HepG2 (cell line): ENCODE results near the gene CPA5. TPM values are rescaled to one million over a fixed set of nuclear protein-coding genes. Genes with fewer than 3 reads are reported as not detected.

Source experiments
- ATAC-seq: fragments of 200-7000 bp; cut with Tn5 transposase; 3 replicates; pipeline ENCODE4 v1.9.1; 2020; ENCODE audit warnings: mild to moderate bottlenecking, moderate library complexity
- BruUV-seq: library from RNA; stranded (reverse); fragments of 400-500 nt; replicated peaks from 2 replicates; lab custom pipeline; 2021; lab: Mats Ljungman, UMichigan
- CTCF ChIA-PET: fragments of 300-600 bp; formaldehyde crosslinking; extraction: SDS; loops from one replicate; lab custom pipeline; 2021; ENCODE audit warnings: low total read pairs, inconsistent platforms, low intra/inter-chr PET ratio; lab: Yijun Ruan, JAX
- POLR2A ChIA-PET: fragments of 350-600 bp; sonication (Branson Sonifier 250); formaldehyde crosslinking; loops from one replicate; lab custom pipeline; 2020; ENCODE audit warnings: antibody characterized with exemption, inconsistent platforms; lab: Yijun Ruan, JAX
- DNase-seq: peaks from one replicate; pipeline ENCODE4 v3.0.0-alpha.2; 2015; ENCODE audit warnings: low spot score
- FAIRE-seq: peaks from 3 replicates; lab custom pipeline; 2011; peaks lifted over from hg19 to GRCh38; lab: Jason Lieb, UNC
- H2AFZ ChIP-seq: one replicate; pipeline ENCODE4 v1.6.1; 2011; ENCODE audit warnings: low read length, inconsistent platforms
- H3K27ac ChIP-seq: fragments of 300-600 bp; 3 replicates; pipeline ENCODE4 v1.8.0; 2011; ENCODE audit warnings: mixed run types, mild to moderate bottlenecking, mixed read lengths, low read length, inconsistent platforms; ENCODE audit not compliant: insufficient read depth; ENCODE audit errors: extremely low read length
- H3K27me3 ChIP-seq, 2 experiments: fragments of 200-600 bp in 1 of 2; 2 replicates in 1 of 2; 3 replicates in 1 of 2; pipeline versions ENCODE4 v1.6.0 to v1.8.0; 2011; ENCODE audit warnings: low read length in 2 of 2, mild to moderate bottlenecking in 2 of 2, moderate library complexity in 2 of 2, inconsistent platforms in 1 of 2; ENCODE audit not compliant: insufficient read depth in 2 of 2, control insufficient read depth in 1 of 2
- H3K36me3 ChIP-seq, 2 experiments: fragments of 200-600 bp in 1 of 2; replicated peaks in 1 of 2; 2 replicates in 1 of 2; 3 replicates in 1 of 2; pipeline versions ENCODE4 v1.5.1 to v1.8.0; 2011; ENCODE audit warnings: low read length in 2 of 2, inconsistent platforms in 1 of 2; ENCODE audit not compliant: insufficient read depth in 2 of 2, control insufficient read depth in 1 of 2
- H3K4me1 ChIP-seq: 2 replicates; pipeline ENCODE4 v1.5.1; 2012; ENCODE audit warnings: low read length, inconsistent platforms; ENCODE audit not compliant: insufficient read depth
- H3K4me2 ChIP-seq: 2 replicates; pipeline ENCODE4 v1.6.0; 2011; ENCODE audit warnings: low read depth, low read length, inconsistent platforms
- H3K4me3 ChIP-seq, 3 experiments: fragments of 200-600 bp in 1 of 3; sonication (generic), shearing (Covaris generic) in 1 of 3; replicated peaks in 1 of 3; 2 replicates each; pipeline ENCODE4 v1.5.1; 2011 to 2016; ENCODE audit warnings: low read length in 3 of 3, inconsistent platforms in 2 of 3, low read depth in 2 of 3, mild to moderate bottlenecking in 2 of 3, control low read depth in 1 of 3, mixed read lengths in 1 of 3; ENCODE audit not compliant: insufficient read depth in 1 of 3
- H3K79me2 ChIP-seq: one replicate; pipeline ENCODE4 v1.6.1; 2011; ENCODE audit warnings: low read length, inconsistent platforms; ENCODE audit not compliant: insufficient read depth
- H3K9ac ChIP-seq: 2 replicates; pipeline ENCODE4 v1.6.0; 2011; ENCODE audit warnings: mild to moderate bottlenecking, low read depth, low read length, inconsistent platforms; ENCODE audit not compliant: insufficient read depth
- H3K9me3 ChIP-seq: 2 replicates; pipeline ENCODE4 v1.5.1; 2012; ENCODE audit warnings: mild to moderate bottlenecking, low read length
- H4K20me1 ChIP-seq: 2 replicates; pipeline ENCODE4 v1.6.0; 2011; ENCODE audit warnings: inconsistent platforms, mild to moderate bottlenecking, low read length, moderate library complexity; ENCODE audit not compliant: insufficient read depth
- CAMTA2 ChIP-seq: sonication (generic); formaldehyde crosslinking; IDR thresholded peaks from 2 replicates; pipeline ENCODE4 v1.4.0; 2020; ENCODE audit warnings: mild to moderate bottlenecking, missing genetic modification reagents, borderline replicate concordance
- CHD4 ChIP-seq: fragments of 200-600 bp; sonication (generic); IDR thresholded peaks from 2 replicates; pipeline ENCODE4 v1.7.0; 2017; ENCODE audit warnings: mild to moderate bottlenecking, low read length, borderline replicate concordance
- NFIB ChIP-seq: sonication (generic); formaldehyde crosslinking; IDR thresholded peaks from 2 replicates; pipeline ENCODE4 v1.9.0; 2021; ENCODE audit warnings: missing genetic modification reagents, mild to moderate bottlenecking, borderline replicate concordance
- NONO ChIP-seq, 2 experiments: fragments of 450-650 bp in 1 of 2; sonication (generic) in 1 of 2; formaldehyde crosslinking in 1 of 2; IDR thresholded peaks in 1 of 2; conservative IDR thresholded peaks in 1 of 2; 2 replicates each; pipeline versions ENCODE4 v1.6.1 to v1.8.0; 2017 to 2022; ENCODE audit warnings: mild to moderate bottlenecking in 1 of 2, missing genetic modification reagents in 1 of 2, moderate library complexity in 1 of 2
- TARDBP ChIP-seq: sonication (generic); formaldehyde crosslinking; IDR thresholded peaks from 2 replicates; pipeline ENCODE4 v1.8.0; 2022; ENCODE audit warnings: mild to moderate bottlenecking, missing genetic modification reagents
- ZNF232 ChIP-seq: sonication (generic); formaldehyde crosslinking; IDR thresholded peaks from 2 replicates; pipeline ENCODE4 v1.4.0; 2020; ENCODE audit warnings: missing genetic modification reagents, borderline replicate concordance
- ZNF615 ChIP-seq: sonication (generic); formaldehyde crosslinking; IDR thresholded peaks from 2 replicates; pipeline ENCODE4 v1.5.0; 2020; ENCODE audit warnings: mild to moderate bottlenecking, missing genetic modification reagents, borderline replicate concordance
- ZNF713 ChIP-seq: sonication (generic); formaldehyde crosslinking; IDR thresholded peaks from 2 replicates; pipeline ENCODE4 v1.4.0; 2020; ENCODE audit warnings: mild to moderate bottlenecking, missing genetic modification reagents
- ZSCAN12 ChIP-seq: sonication (generic); formaldehyde crosslinking; IDR thresholded peaks from 2 replicates; pipeline ENCODE4 v1.9.0; 2021; ENCODE audit warnings: mild to moderate bottlenecking, missing genetic modification reagents
- WGBS: methylation state at CpG from one replicate; pipeline ENCODE4 v1.1.6; 2017; ENCODE audit warnings: low lambda C conversion rate; 5-methylcytosine and 5-hydroxymethylcytosine counted together
- in situ Hi-C: cut with HindIII; loops from 2 replicates; pipeline ENCODE4 v1.10.0; 2017; ENCODE audit warnings: low pct_unique_long_range_greater_than_20kb; ENCODE audit not compliant: extremely low pct_ligation_motif_present
- intact Hi-C: fragments of 100-400 bp; cut with micrococcal nuclease; formaldehyde crosslinking; loops from one replicate; pipeline ENCODE4 v1.10.0; 2022; ENCODE audit not compliant: unreplicated experiment
- polyA plus RNA-seq, 8 experiments: library from polyadenylated mRNA; depleted of rRNA in 3 of 8; stranded (reverse) in 7 of 8; unstranded in 1 of 8; fragments of >200 nt; fragmentation: Illumina TruSeq in 4 of 8; extraction: Trizol in 4 of 8; gene quantifications; 2 replicates each; pipeline versions ENCODE4 v1.2.1 to v1.2.3, GENCODE V29; 2011 to 2016; ENCODE audit warnings: low read depth in 4 of 8, missing spikeins in 1 of 8, mixed read lengths in 1 of 8; ENCODE audit not compliant: insufficient read depth in 1 of 8
- total RNA-seq, 5 experiments: library from RNA; depleted of rRNA; stranded (reverse); fragments of >200 nt; fragmentation: Illumina TruSeq; extraction: Trizol; gene quantifications; 2 replicates each; pipeline ENCODE4 v1.2.3, GENCODE V29; 2016; ENCODE audit warnings: low read depth in 1 of 5
- TF ChIP-seq, protein P1 (sequence below): sonication (generic); formaldehyde crosslinking; IDR thresholded peaks from 2 replicates; pipeline ENCODE4 v1.4.0; 2020; ENCODE audit warnings: mild to moderate bottlenecking, missing genetic modification reagents
- TF ChIP-seq, protein P2 (sequence below): sonication (generic); formaldehyde crosslinking; IDR thresholded peaks from 2 replicates; pipeline ENCODE4 v1.4.0; 2020; ENCODE audit warnings: missing genetic modification reagents
- TF ChIP-seq, protein P3 (sequence below): sonication (generic); formaldehyde crosslinking; IDR thresholded peaks from 2 replicates; pipeline ENCODE4 v1.4.0; 2020; ENCODE audit warnings: missing genetic modification reagents
- TF ChIP-seq, protein P4 (sequence below): fragments of 450-650 bp; IDR thresholded peaks from 2 replicates; pipeline ENCODE4 v1.6.1; 2017; ENCODE audit warnings: mild to moderate bottlenecking
- TF ChIP-seq, protein P5 (sequence below): sonication (generic); formaldehyde crosslinking; IDR thresholded peaks from 2 replicates; pipeline ENCODE4 v1.4.0; 2020; ENCODE audit warnings: missing genetic modification reagents

CPA5 gene
- total and polyA plus RNA-seq, 2 of the 13 experiments (the other 11 are each of a cell fraction or from before 2014, with no cell fraction given), result 0.48 TPM; not detected in 1

DNA sequence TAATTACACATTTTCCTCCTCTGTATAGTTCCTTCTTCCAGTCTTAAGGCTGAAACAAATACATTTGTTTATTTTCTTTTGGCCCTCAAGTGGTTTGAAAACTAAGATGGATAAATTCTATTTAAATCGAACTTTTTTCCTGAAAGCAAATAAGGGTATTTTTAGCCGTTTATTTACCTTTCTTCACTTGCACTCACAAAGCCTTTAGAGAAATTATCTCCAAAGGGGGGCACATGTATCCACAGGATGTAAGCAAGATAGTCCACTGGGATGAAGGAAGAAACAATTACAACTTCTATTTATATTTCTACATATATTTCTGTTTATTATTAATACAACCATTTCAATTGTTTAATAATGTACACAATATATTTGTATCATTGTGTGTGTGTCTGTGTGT, 41.5 kb upstream of the CPA5 start:
- Histone ChIP-seq H3K79me2 (no peaks in the 10 kb centered on the region), H3K4me3 (no peak overlapping the region), H3K9ac (no peak overlapping the region), H3K27ac (no peak overlapping the region), H3K4me1 (peaks cover 7% of the 10 kb centered on the region), H3K4me2 (no peak overlapping the region), H3K36me3 (no peaks in the 10 kb centered on the region), H3K27me3 (peaks cover 1 to 21% of the 10 kb centered on the region in 2 experiments; a peak in 2 of 5 replicates), H4K20me1 (no peaks in the 10 kb centered on the region), H3K9me3 (no peaks in the 10 kb centered on the region), H2AFZ (no peak overlapping the region)
- WGBS, result 3% methylated on average over 2 of the region's 2 CpGs
- FAIRE-seq, result no peak
- intact Hi-C loops (no loop called here), in situ Hi-C loops (no loop called here)
- no peak for ATAC-seq
- POLR2A ChIA-PET, result no interaction called here
- CTCF ChIA-PET, result no interaction called here
- BruUV-seq, result no TSS peak
- DNase-seq, result no peak
- TF ChIP-seq, protein P1, sequence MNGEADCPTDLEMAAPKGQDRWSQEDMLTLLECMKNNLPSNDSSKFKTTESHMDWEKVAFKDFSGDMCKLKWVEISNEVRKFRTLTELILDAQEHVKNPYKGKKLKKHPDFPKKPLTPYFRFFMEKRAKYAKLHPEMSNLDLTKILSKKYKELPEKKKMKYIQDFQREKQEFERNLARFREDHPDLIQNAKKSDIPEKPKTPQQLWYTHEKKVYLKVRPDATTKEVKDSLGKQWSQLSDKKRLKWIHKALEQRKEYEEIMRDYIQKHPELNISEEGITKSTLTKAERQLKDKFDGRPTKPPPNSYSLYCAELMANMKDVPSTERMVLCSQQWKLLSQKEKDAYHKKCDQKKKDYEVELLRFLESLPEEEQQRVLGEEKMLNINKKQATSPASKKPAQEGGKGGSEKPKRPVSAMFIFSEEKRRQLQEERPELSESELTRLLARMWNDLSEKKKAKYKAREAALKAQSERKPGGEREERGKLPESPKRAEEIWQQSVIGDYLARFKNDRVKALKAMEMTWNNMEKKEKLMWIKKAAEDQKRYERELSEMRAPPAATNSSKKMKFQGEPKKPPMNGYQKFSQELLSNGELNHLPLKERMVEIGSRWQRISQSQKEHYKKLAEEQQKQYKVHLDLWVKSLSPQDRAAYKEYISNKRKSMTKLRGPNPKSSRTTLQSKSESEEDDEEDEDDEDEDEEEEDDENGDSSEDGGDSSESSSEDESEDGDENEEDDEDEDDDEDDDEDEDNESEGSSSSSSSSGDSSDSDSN (CRISPR knock-in tag), result no peak
- TF ChIP-seq CHD4, result no peak
- TF ChIP-seq, protein P2, sequence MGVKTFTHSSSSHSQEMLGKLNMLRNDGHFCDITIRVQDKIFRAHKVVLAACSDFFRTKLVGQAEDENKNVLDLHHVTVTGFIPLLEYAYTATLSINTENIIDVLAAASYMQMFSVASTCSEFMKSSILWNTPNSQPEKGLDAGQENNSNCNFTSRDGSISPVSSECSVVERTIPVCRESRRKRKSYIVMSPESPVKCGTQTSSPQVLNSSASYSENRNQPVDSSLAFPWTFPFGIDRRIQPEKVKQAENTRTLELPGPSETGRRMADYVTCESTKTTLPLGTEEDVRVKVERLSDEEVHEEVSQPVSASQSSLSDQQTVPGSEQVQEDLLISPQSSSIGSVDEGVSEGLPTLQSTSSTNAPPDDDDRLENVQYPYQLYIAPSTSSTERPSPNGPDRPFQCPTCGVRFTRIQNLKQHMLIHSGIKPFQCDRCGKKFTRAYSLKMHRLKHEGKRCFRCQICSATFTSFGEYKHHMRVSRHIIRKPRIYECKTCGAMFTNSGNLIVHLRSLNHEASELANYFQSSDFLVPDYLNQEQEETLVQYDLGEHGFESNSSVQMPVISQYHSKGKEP (CRISPR knock-in tag), result no peak
- TF ChIP-seq, protein P3, sequence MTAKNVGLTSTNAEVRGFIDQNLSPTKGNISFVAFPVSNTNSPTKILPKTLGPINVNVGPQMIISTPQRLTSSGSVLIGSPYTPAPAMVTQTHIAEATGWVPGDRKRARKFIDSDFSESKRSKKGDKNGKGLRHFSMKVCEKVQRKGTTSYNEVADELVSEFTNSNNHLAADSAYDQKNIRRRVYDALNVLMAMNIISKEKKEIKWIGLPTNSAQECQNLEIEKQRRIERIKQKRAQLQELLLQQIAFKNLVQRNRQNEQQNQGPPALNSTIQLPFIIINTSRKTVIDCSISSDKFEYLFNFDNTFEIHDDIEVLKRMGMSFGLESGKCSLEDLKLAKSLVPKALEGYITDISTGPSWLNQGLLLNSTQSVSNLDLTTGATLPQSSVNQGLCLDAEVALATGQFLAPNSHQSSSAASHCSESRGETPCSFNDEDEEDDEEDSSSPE (CRISPR knock-in tag), result no peak
- TF ChIP-seq ZNF232 (CRISPR knock-in tag), result no peak
- no peak for TF ChIP-seq TARDBP (CRISPR knock-in tag)
- TF ChIP-seq ZSCAN12 (CRISPR knock-in tag), result no peak
- TF ChIP-seq ZNF615 (CRISPR knock-in tag), result no peak
- TF ChIP-seq, protein P4, sequence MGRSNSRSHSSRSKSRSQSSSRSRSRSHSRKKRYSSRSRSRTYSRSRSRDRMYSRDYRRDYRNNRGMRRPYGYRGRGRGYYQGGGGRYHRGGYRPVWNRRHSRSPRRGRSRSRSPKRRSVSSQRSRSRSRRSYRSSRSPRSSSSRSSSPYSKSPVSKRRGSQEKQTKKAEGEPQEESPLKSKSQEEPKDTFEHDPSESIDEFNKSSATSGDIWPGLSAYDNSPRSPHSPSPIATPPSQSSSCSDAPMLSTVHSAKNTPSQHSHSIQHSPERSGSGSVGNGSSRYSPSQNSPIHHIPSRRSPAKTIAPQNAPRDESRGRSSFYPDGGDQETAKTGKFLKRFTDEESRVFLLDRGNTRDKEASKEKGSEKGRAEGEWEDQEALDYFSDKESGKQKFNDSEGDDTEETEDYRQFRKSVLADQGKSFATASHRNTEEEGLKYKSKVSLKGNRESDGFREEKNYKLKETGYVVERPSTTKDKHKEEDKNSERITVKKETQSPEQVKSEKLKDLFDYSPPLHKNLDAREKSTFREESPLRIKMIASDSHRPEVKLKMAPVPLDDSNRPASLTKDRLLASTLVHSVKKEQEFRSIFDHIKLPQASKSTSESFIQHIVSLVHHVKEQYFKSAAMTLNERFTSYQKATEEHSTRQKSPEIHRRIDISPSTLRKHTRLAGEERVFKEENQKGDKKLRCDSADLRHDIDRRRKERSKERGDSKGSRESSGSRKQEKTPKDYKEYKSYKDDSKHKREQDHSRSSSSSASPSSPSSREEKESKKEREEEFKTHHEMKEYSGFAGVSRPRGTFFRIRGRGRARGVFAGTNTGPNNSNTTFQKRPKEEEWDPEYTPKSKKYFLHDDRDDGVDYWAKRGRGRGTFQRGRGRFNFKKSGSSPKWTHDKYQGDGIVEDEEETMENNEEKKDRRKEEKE, result no peak
- no peak for TF ChIP-seq NFIB (CRISPR knock-in tag)
- TF ChIP-seq, protein P5, sequence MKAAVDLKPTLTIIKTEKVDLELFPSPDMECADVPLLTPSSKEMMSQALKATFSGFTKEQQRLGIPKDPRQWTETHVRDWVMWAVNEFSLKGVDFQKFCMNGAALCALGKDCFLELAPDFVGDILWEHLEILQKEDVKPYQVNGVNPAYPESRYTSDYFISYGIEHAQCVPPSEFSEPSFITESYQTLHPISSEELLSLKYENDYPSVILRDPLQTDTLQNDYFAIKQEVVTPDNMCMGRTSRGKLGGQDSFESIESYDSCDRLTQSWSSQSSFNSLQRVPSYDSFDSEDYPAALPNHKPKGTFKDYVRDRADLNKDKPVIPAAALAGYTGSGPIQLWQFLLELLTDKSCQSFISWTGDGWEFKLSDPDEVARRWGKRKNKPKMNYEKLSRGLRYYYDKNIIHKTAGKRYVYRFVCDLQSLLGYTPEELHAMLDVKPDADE (CRISPR knock-in tag), result no peak
- TF ChIP-seq CAMTA2 (CRISPR knock-in tag), result no peak
- no peak for TF ChIP-seq NONO (IDR thresholded peaks at IDR 0.05)
- no peak for TF ChIP-seq NONO (CRISPR knock-in tag; conservative IDR thresholded peaks at IDR 0.05)
- no peak for TF ChIP-seq ZNF713 (CRISPR knock-in tag)
